Aorta (tissue), 5 donors: ENCODE results near the gene SNED1. TPM values are rescaled to one million over a fixed set of nuclear protein-coding genes. Genes with fewer than 3 reads are reported as not detected.

Source experiments
- ATAC-seq: fragments of 200-7000 bp; cut with Tn5 transposase; one replicate; pipeline ENCODE4 v1.9.1; 2022; ENCODE audit warnings: moderate library complexity; ENCODE audit not compliant: low FRiP score
- DNase-seq, 2 donors: peaks; one replicate each; pipeline ENCODE4 v3.0.0-alpha.2; 2020
- H3K27ac ChIP-seq, 2 donors: one replicate each; pipeline ENCODE4 v1.5.1; 2013; ENCODE audit warnings: low read length in 2 of 2, mild to moderate bottlenecking in 2 of 2, moderate library complexity in 2 of 2, control low read depth in 1 of 2, inconsistent platforms in 1 of 2, low read depth in 1 of 2
- H3K27me3 ChIP-seq, 2 donors: one replicate each; pipeline ENCODE4 v1.6.1; 2013; ENCODE audit warnings: control low read depth in 1 of 2, low read length in 1 of 2, mild to moderate bottlenecking in 1 of 2, moderate library complexity in 1 of 2; ENCODE audit not compliant: insufficient read depth in 2 of 2, control insufficient read depth in 1 of 2
- H3K36me3 ChIP-seq, 2 donors: one replicate each; pipeline ENCODE4 v1.6.1; 2013; ENCODE audit warnings: control low read depth in 1 of 2, low read length in 1 of 2, mild to moderate bottlenecking in 1 of 2; ENCODE audit not compliant: insufficient read depth in 2 of 2, control insufficient read depth in 1 of 2
- H3K4me1 ChIP-seq, 2 donors: one replicate each; pipeline ENCODE4 v1.6.1; 2013; ENCODE audit warnings: low read length in 2 of 2, control low read depth in 1 of 2, mild to moderate bottlenecking in 1 of 2, moderate library complexity in 1 of 2; ENCODE audit not compliant: insufficient read depth in 2 of 2, control insufficient read depth in 1 of 2
- H3K4me3 ChIP-seq, 2 donors: one replicate each; pipeline ENCODE4 v1.5.1; 2013; ENCODE audit warnings: low read length in 2 of 2, control low read depth in 1 of 2, mild to moderate bottlenecking in 1 of 2
- H3K9me3 ChIP-seq: one replicate; pipeline ENCODE4 v1.6.1; 2013; ENCODE audit warnings: mild to moderate bottlenecking, low read length; ENCODE audit not compliant: control insufficient read depth
- WGBS, 2 donors: extraction: QIAGEN DNeasy Blood & Tissue Kit; methylation state at CpG; one replicate each; pipeline ENCODE4 v1.1.7; 2013; 5-methylcytosine and 5-hydroxymethylcytosine counted together
- intact Hi-C, 2 donors: fragments of 100-400 bp; cut with DNase I; formaldehyde crosslinking; loops; one replicate each; pipeline versions ENCODE4 v1.14.2 to v1.15.0; 2022
- polyA plus RNA-seq, 2 donors: library from polyadenylated mRNA; stranded (reverse); fragments of 200-250 nt; gene quantifications; one replicate each; pipeline ENCODE4 v1.2.3, GENCODE V29; 2013
- total RNA-seq, 2 donors: library from RNA; stranded (reverse); fragmentation: NEBNext Ultra II Directional; extraction: Animal tissue kit (Norgen Biotek cat#: 25700); gene quantifications; one replicate each; pipeline ENCODE4 v1.2.1, GENCODE V29; 2021
- donor health status: healthy with polysubstance abuse.
- donor health status: Bipolar disorder and iron deficiency.
- donor health status: DM: no; HTN: no; CAD: no.
- donor health status: DM: no; HTN: no; CAD: no.
- donor health status: DM: yes; HTN: yes; CAD: no.

Gene SNED1
- total and polyA plus RNA-seq, 4 donors = 5.9 to 149 (median 67.4) TPM

GRCh38 chr2:240954436-240955305 is 43.7 kb upstream of the SNED1 start:
- no peaks in the 10 kb centered on the region for H3K36me3 ChIP-seq
- no peaks in the 10 kb centered on the region for H3K9me3 ChIP-seq
- H3K4me1 ChIP-seq = no peaks in the 10 kb centered on the region
- H3K27me3 ChIP-seq = no peaks in the 10 kb centered on the region
- H3K27ac ChIP-seq = no peak overlapping the region
- intact Hi-C loops = no loop called here
- ATAC-seq (no peak), DNase-seq (peak in 1 of 2 donors; percentile 33)
- 62 to 64% methylated on average over 15 of the region's 15 CpGs for WGBS, 2 donors
- H3K4me3 ChIP-seq = no peak overlapping the region

- DNase-seq (peak in 1 of 2 donors; percentile 66), ATAC-seq (no peak)
- H3K36me3 ChIP-seq = no peaks in the 10 kb centered on the region
- H3K4me3 ChIP-seq = no peak overlapping the region
- no peaks in the 10 kb centered on the region for H3K9me3 ChIP-seq
- WGBS, 2 donors = 77 to 79% methylated on average over 17 of the region's 17 CpGs
- no peaks in the 10 kb centered on the region for H3K4me1 ChIP-seq
- no peaks in the 10 kb centered on the region for H3K27me3 ChIP-seq
- intact Hi-C loops = no loop called here
- H3K27ac ChIP-seq = no peak overlapping the region
Observed at GRCh38 chr2:240955306-240956170, 42.9 kb upstream of the SNED1 start.

- no peak for ATAC-seq
- Histone ChIP-seq H3K4me3 (no peak overlapping the region), H3K27me3 (no peaks in the 10 kb centered on the region), H3K36me3 (no peaks in the 10 kb centered on the region), H3K4me1 (no peaks in the 10 kb centered on the region), H3K27ac (no peak overlapping the region), H3K9me3 (no peaks in the 10 kb centered on the region)
- 62 to 67% methylated on average over 16 of the region's 16 CpGs for WGBS, 2 donors
- intact Hi-C loops = no loop called here
- peak in 1 of 2 donors; percentile 66 for DNase-seq
Observed at GRCh38 chr2:240956171-240956934, 42.1 kb upstream of the SNED1 start.

GRCh38 chr2:240956935-240957655 is 41.3 kb upstream of the SNED1 start:
- DNase-seq (no peak), ATAC-seq (no peak)
- intact Hi-C loops = no loop called here
- no peaks in the 10 kb centered on the region for H3K36me3 ChIP-seq
- H3K9me3 ChIP-seq = no peaks in the 10 kb centered on the region
- no peak overlapping the region for H3K27ac ChIP-seq
- no peaks in the 10 kb centered on the region for H3K4me1 ChIP-seq
- 91 to 94% methylated on average over 30 to 32 of the region's 32 CpGs for WGBS, 2 donors
- no peak overlapping the region for H3K4me3 ChIP-seq
- H3K27me3 ChIP-seq = no peaks in the 10 kb centered on the region

- H3K9me3 ChIP-seq = no peaks in the 10 kb centered on the region
- no peaks in the 10 kb centered on the region for H3K36me3 ChIP-seq
- intact Hi-C loops = no loop called here
- no peaks in the 10 kb centered on the region for H3K4me1 ChIP-seq
- H3K27me3 ChIP-seq = no peaks in the 10 kb centered on the region
- WGBS, 2 donors = 24 to 32% methylated on average over 17 of the region's 17 CpGs
- ATAC-seq (no peak), DNase-seq (peak in 1 of 2 donors; percentile 75)
- no peak overlapping the region for H3K4me3 ChIP-seq
- no peak overlapping the region for H3K27ac ChIP-seq
Observed at GRCh38 chr2:240957656-240958365, 40.6 kb upstream of the SNED1 start.

GRCh38 chr2:240958366-240959213 is 39.8 kb upstream of the SNED1 start:
- no peak for ATAC-seq
- intact Hi-C loops = no loop called here
- Histone ChIP-seq H3K27ac (no peak overlapping the region), H3K9me3 (no peaks in the 10 kb centered on the region), H3K4me3 (no peak overlapping the region), H3K36me3 (no peaks in the 10 kb centered on the region), H3K27me3 (no peaks in the 10 kb centered on the region), H3K4me1 (no peaks in the 10 kb centered on the region)
- peak in 1 of 2 donors; percentile 70 for DNase-seq
- WGBS, 2 donors = 94 to 95% methylated on average over 19 of the region's 19 CpGs

GRCh38 chr2:240959214-240959940 is 39.0 kb upstream of the SNED1 start:
- intact Hi-C loops = no loop called here
- H3K36me3 ChIP-seq = no peaks in the 10 kb centered on the region

More at GRCh38 chr2:240959214-240959940, 39.0 kb upstream of the SNED1 start:
- H3K27me3 ChIP-seq = no peaks in the 10 kb centered on the region
- WGBS, 2 donors = 86 to 93% methylated on average over 15 of the region's 15 CpGs
- peak in 1 of 2 donors; percentile 70 for DNase-seq
- H3K27ac ChIP-seq = no peak overlapping the region
- H3K4me1 ChIP-seq = no peaks in the 10 kb centered on the region
- no peak overlapping the region for H3K4me3 ChIP-seq
- ATAC-seq = no peak
- H3K9me3 ChIP-seq = no peaks in the 10 kb centered on the region
